ENCODE measurements around the gene GOPC.

The GOPC gene

GRCh38 chr6:117615750-117616390 is 13.6 kb upstream of the GOPC start:
- H3K4me3 ChIP-seq (ENCODE audit: extremely low read depth, insufficient read depth, low read length, poor library complexity, severe bottlenecking): no peak overlapping the region
- H3K9me3 ChIP-seq (ENCODE audit: control insufficient read depth, low read length): no peaks in the 10 kb centered on the region
- H3K27ac ChIP-seq (ENCODE audit: low read depth, low read length, severe bottlenecking): no peak overlapping the region
- no peaks in the 10 kb centered on the region for H3K4me1 ChIP-seq (ENCODE audit: control insufficient read depth, insufficient read depth, low read length, poor library complexity, severe bottlenecking)
- 74 to 80% methylated on average over 10 to 14 of the region's 14 CpGs for WGBS, 2 experiments (ENCODE audit: insufficient coverage in 2 of 2)
- no peaks in the 10 kb centered on the region for H3K36me3 ChIP-seq (ENCODE audit: control insufficient read depth, insufficient read depth, low read length)

GRCh38 chr6:117613920-117614560 is 11.7 kb upstream of the GOPC start:
- no peaks in the 10 kb centered on the region for H3K9me3 ChIP-seq (ENCODE audit: control insufficient read depth, low read length)
- H3K4me3 ChIP-seq (ENCODE audit: extremely low read depth, insufficient read depth, low read length, poor library complexity, severe bottlenecking): no peak overlapping the region
- no peaks in the 10 kb centered on the region for H3K4me1 ChIP-seq (ENCODE audit: control insufficient read depth, insufficient read depth, low read length, poor library complexity, severe bottlenecking)
- H3K36me3 ChIP-seq (ENCODE audit: control insufficient read depth, insufficient read depth, low read length): no peaks in the 10 kb centered on the region
- no peak overlapping the region for H3K27ac ChIP-seq (ENCODE audit: low read depth, low read length, severe bottlenecking)
- 33 to 40% methylated on average over 1 to 2 of the region's 4 CpGs for WGBS, 2 experiments (ENCODE audit: insufficient coverage in 2 of 2)

GRCh38 chr6:117607511-117607910 is 5.2 kb upstream of the GOPC start:
- H3K36me3 ChIP-seq (ENCODE audit: control insufficient read depth, insufficient read depth, low read length): no peaks in the 10 kb centered on the region
- no peak overlapping the region for H3K4me3 ChIP-seq (ENCODE audit: extremely low read depth, insufficient read depth, low read length, poor library complexity, severe bottlenecking)
- H3K9me3 ChIP-seq (ENCODE audit: control insufficient read depth, low read length): no peaks in the 10 kb centered on the region
- no peak overlapping the region for H3K27ac ChIP-seq (ENCODE audit: low read depth, low read length, severe bottlenecking)
- no peaks in the 10 kb centered on the region for H3K4me1 ChIP-seq (ENCODE audit: control insufficient read depth, insufficient read depth, low read length, poor library complexity, severe bottlenecking)
- WGBS, 2 experiments (ENCODE audit: insufficient coverage in 2 of 2): 71 to 86% methylated on average over 1 of the region's 3 CpGs

- peaks cover 2% of the 10 kb centered on the region for H3K36me3 ChIP-seq (ENCODE audit: control insufficient read depth, insufficient read depth, low read length)
- H3K4me1 ChIP-seq (ENCODE audit: control insufficient read depth, insufficient read depth, low read length, poor library complexity, severe bottlenecking): no peaks in the 10 kb centered on the region
- no peaks in the 10 kb centered on the region for H3K9me3 ChIP-seq (ENCODE audit: control insufficient read depth, low read length)
- WGBS, 2 experiments (ENCODE audit: insufficient coverage in 2 of 2): 38 to 81% methylated on average over 1 to 3 of the region's 7 CpGs
- H3K4me3 ChIP-seq (ENCODE audit: extremely low read depth, insufficient read depth, low read length, poor library complexity, severe bottlenecking): no peak overlapping the region
- H3K27ac ChIP-seq (ENCODE audit: low read depth, low read length, severe bottlenecking): no peak overlapping the region
Observed at GRCh38 chr6:117605169-117605826, 3.0 kb upstream of the GOPC start.

DNA sequence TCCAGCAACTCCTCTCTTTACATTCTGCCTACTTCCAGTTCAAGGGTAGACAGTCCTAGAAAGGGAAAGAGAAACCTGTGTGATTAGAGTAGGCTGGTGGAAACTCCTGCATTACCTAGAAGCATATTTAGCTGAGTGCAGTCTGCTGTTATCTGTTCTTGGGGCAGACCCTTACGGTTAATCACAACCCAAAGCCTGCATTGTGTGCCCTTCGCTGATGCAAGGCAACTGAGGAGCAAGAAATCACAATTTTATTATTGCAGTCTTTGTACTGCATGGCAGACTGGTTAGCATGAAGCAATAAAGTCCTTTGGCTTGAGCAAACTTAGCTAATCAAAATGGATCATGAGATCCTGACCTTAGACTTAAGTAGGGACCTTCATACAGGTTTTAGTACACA is 1.5 kb upstream of the GOPC start:
- WGBS, 2 experiments (ENCODE audit: insufficient coverage in 2 of 2): 84 to 94% methylated on average over 2 of the region's 2 CpGs
- Histone ChIP-seq H3K27ac (ENCODE audit: low read depth, low read length, severe bottlenecking) (no peak overlapping the region), H3K4me3 (ENCODE audit: extremely low read depth, insufficient read depth, low read length, poor library complexity, severe bottlenecking) (no peak overlapping the region), H3K36me3 (ENCODE audit: control insufficient read depth, insufficient read depth, low read length) (peaks cover 14% of the 10 kb centered on the region), H3K9me3 (ENCODE audit: control insufficient read depth, low read length) (no peaks in the 10 kb centered on the region), H3K4me1 (ENCODE audit: control insufficient read depth, insufficient read depth, low read length, poor library complexity, severe bottlenecking) (no peaks in the 10 kb centered on the region)

DNA sequence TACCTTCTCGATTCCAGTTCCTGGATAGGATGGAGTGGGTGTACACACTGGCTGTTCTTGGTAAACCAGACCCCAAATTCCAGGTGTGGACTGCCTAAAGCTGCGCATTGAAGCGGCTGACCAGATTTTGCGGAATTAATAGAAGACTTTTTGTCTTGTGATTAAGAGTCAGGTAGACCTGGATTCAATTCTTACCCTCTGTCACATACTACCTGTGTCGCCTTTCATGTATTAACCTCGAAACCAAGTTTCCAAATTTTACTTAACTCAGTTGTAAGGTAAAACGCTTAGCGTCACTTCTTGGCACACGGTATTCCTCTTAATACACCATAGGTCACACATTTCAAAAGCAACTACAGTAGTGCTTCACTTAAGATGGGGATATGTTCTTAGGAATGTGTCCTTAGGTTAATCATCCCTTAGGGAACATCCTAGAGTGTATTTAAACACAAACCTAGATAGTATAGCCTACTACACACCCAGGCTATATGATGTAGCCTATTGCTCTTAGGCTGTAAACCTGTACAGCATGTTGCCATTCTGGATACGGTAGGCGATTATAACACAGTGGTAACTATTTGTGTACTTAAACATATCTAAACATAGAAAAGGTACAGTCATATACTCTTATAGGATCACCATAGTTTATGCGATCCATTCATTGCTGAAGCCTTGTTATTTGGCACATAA is 733 bp upstream of the GOPC start:
- Histone ChIP-seq H3K9me3 (ENCODE audit: control insufficient read depth, low read length) (no peaks in the 10 kb centered on the region), H3K36me3 (ENCODE audit: control insufficient read depth, insufficient read depth, low read length) (peaks cover 22% of the 10 kb centered on the region), H3K4me3 (ENCODE audit: extremely low read depth, insufficient read depth, low read length, poor library complexity, severe bottlenecking) (peak overlapping the region; percentile 89), H3K4me1 (ENCODE audit: control insufficient read depth, insufficient read depth, low read length, poor library complexity, severe bottlenecking) (no peaks in the 10 kb centered on the region), H3K27ac (ENCODE audit: low read depth, low read length, severe bottlenecking) (peak overlapping the region; percentile 86)
- WGBS, 2 experiments (ENCODE audit: insufficient coverage in 2 of 2): 64 to 66% methylated on average over 3 to 4 of the region's 12 CpGs

DNA sequence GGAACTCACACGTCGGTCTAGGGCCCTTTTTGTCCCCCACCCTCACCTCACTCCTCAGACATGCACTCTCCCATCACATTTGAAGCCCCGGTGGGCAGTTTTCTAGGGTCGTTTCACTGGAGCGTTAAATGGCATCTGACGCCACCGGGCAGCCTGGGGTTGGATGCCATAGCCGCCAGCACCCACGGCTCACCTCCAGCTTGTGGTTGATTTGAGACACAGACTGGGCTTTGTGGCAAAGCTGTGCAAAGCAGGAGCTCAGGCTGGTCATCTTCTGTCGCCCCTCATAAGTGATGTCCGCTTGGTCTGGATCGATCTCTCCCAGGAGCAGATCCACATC is 530 bp downstream of the GOPC start:
- peaks cover 32% of the 10 kb centered on the region for H3K36me3 ChIP-seq (ENCODE audit: control insufficient read depth, insufficient read depth, low read length)
- no peaks in the 10 kb centered on the region for H3K4me1 ChIP-seq (ENCODE audit: control insufficient read depth, insufficient read depth, low read length, poor library complexity, severe bottlenecking)
- peak overlapping the region; percentile 89 for H3K4me3 ChIP-seq (ENCODE audit: extremely low read depth, insufficient read depth, low read length, poor library complexity, severe bottlenecking)
- H3K9me3 ChIP-seq (ENCODE audit: control insufficient read depth, low read length): peaks cover 8% of the 10 kb centered on the region
- H3K27ac ChIP-seq (ENCODE audit: low read depth, low read length, severe bottlenecking): peak overlapping the region; percentile 86
- 0 to 9% methylated on average over 9 of the region's 12 CpGs for WGBS, 2 experiments (ENCODE audit: insufficient coverage in 2 of 2)

GRCh38 chr6:117600008-117600743 is 2.1 kb downstream of the GOPC start:
- WGBS, 2 experiments (ENCODE audit: insufficient coverage in 2 of 2): 67 to 78% methylated on average over 2 to 5 of the region's 6 CpGs
- Histone ChIP-seq H3K4me3 (ENCODE audit: extremely low read depth, insufficient read depth, low read length, poor library complexity, severe bottlenecking) (peak overlapping the region; percentile 89), H3K27ac (ENCODE audit: low read depth, low read length, severe bottlenecking) (no peak overlapping the region), H3K4me1 (ENCODE audit: control insufficient read depth, insufficient read depth, low read length, poor library complexity, severe bottlenecking) (no peaks in the 10 kb centered on the region), H3K36me3 (ENCODE audit: control insufficient read depth, insufficient read depth, low read length) (peaks cover 38% of the 10 kb centered on the region), H3K9me3 (ENCODE audit: control insufficient read depth, low read length) (peaks cover 8% of the 10 kb centered on the region)

- Histone ChIP-seq H3K27ac (ENCODE audit: low read depth, low read length, severe bottlenecking) (no peak overlapping the region), H3K4me1 (ENCODE audit: control insufficient read depth, insufficient read depth, low read length, poor library complexity, severe bottlenecking) (no peaks in the 10 kb centered on the region), H3K9me3 (ENCODE audit: control insufficient read depth, low read length) (peaks cover 8% of the 10 kb centered on the region), H3K36me3 (ENCODE audit: control insufficient read depth, insufficient read depth, low read length) (peaks cover 42% of the 10 kb centered on the region), H3K4me3 (ENCODE audit: extremely low read depth, insufficient read depth, low read length, poor library complexity, severe bottlenecking) (no peak overlapping the region)
- WGBS, 2 experiments (ENCODE audit: insufficient coverage in 2 of 2): no CpG with 5 or more reads among the region's 2 CpGs
Observed at GRCh38 chr6:117597755-117598154, 4.6 kb downstream of the GOPC start.

GRCh38 chr6:117595099-117595923 is 7.0 kb downstream of the GOPC start:
- no peak overlapping the region for H3K27ac ChIP-seq (ENCODE audit: low read depth, low read length, severe bottlenecking)
- peaks cover 8% of the 10 kb centered on the region for H3K9me3 ChIP-seq (ENCODE audit: control insufficient read depth, low read length)
- peaks cover 49% of the 10 kb centered on the region for H3K36me3 ChIP-seq (ENCODE audit: control insufficient read depth, insufficient read depth, low read length)
- 100% methylated on average over 2 of the region's 2 CpGs for WGBS, 2 experiments (ENCODE audit: insufficient coverage in 2 of 2)
- H3K4me1 ChIP-seq (ENCODE audit: control insufficient read depth, insufficient read depth, low read length, poor library complexity, severe bottlenecking): no peaks in the 10 kb centered on the region
- H3K4me3 ChIP-seq (ENCODE audit: extremely low read depth, insufficient read depth, low read length, poor library complexity, severe bottlenecking): no peak overlapping the region
